HS-27A (cell line): Measurements from ENCODE around the gene GPC5.
"Not testable (repeated sequence)": the region's sequence is repeated elsewhere in the genome, so short reads cannot be mapped to it uniquely, and the experiment has no call there.

Experiments used
- DNase-seq: peaks from one replicate; pipeline ENCODE4 v3.0.0-alpha.2; 2012; ENCODE audit warnings: low read depth, missing footprints

GPC5 gene

DNA sequence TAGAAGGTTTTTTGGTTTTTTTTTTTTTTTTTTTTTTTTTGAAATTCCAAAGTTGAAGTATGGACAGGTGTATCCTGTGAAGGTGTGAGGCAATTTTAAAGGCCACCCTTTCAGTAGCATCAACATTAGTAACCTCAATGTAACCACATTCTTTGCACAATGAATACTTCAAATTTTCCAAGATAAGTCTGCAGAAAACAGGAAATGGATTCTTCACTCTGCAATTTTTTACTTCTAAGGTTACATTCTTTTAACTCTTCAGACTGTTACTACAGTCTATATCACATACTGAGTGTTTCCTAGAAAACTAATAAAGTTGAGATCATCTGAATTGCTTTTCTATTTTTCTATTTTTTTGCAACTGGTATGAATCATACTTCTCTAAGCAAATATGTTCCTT lies 1259.1 kb downstream of the GPC5 start:
- no peak for DNase-seq

DNA sequence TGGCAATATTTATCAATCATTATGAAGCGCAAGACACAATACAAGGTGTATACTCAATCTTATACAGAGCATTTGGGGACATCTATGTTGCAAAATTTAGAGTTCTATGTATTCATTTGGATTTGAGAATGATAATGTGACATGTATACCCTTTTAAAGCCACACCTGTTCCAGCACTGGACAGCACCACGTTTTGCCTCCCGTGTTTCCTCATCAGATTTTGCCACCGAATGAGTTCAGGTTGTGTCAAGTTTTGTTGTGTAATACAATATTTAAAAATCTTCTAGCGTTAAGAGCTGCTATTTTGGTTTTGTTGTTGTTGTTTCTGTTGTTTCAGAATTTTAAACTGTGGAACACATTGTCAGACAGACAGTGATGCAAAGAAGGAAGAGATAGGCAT lies 1259.9 kb downstream of the GPC5 start:
- no peak for DNase-seq

DNA sequence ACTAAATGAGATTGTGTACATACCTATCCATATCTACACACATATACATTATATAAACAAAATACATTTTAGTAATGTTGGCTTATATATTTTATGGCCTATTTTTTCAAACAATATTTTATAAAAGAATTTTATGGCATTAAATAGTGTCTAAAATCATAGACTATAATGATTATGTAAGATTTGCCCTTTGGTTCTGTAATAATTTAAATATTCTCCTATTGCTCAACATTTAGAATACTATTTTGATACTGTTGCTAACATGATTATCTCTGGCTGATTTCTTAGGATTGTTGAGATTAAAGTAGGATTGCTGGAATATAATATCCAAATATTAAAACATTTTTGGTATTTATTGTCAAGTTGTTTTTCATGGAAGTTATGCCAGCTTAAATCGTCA lies 1263.0 kb downstream of the GPC5 start:
- DNase-seq: no peak

DNA sequence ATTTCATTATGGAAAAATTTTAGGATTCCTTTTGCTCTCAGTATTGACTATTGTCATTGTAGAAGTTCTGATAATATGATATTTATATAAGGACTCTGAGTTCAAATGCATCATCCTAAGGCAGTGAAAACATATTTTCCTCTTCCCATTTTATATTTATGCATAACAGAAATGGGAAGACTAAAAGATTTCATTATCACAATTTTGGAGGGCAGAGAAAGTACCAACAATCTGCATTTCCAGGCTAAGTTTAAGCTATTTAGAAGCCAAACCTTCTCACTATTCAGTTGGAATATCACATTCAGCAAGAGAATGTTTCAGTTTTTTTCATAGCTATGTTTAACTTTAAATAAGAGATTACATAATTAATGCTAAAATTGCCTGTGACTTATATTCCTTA lies 1269.7 kb downstream of the GPC5 start:
- no peak for DNase-seq

DNA sequence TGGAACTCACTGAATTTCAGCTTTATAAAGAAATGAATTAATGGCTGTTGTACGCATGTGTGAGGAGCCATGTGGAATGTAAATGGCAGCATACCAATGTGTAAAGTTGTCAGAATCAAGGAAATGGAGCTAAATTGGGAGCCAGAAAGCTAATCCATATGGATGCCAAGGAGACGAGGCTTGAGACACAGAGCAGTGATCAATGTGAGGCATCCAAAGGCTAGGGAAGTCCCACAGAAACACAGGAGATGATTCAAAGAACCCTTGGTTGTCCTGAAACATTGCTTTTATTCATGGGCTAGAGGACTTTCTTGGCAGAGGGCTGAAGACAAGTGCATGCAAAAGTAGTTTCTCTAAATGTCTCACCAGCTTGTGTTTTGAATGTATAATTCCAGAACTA lies 1271.7 kb downstream of the GPC5 start:
- no peak for DNase-seq

DNA sequence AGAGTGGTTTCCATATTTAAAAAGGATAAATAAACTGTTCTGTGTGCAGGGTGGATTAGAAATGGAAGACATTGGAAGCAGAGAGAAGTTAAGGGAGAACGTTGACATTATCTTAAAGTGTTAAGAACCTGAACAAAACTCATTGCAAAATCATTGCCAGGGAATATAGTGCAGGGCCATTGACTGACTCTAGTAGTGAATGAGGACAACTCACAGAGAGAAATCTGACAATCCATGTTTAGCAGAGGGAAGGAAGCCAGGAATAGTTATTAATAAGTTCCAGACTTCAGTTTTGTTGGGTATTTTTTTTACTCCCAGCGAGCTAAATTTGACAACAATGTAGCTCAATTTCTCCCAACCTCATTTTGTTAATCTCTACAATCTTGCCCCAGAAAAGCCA lies 1273.4 kb downstream of the GPC5 start:
- no peak for DNase-seq

DNA sequence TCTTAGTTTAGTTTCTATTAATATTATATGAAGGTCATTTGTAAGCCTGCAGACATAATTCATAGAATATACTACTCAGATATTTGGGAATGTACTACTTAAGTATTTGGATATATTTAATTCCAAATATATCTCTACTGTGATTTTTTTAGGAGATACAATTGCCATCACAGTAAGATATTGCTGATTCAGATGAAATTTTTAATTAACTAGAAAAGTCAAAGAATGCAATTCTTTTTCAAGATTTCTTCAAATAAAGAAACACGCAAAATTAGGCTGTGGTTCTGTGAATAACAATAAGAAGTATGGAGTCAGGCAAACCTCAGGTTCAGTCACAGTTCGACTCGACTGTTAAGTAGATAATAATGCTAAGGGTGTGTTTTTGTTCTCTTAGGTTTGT lies 1277.8 kb downstream of the GPC5 start:
- DNase-seq: no peak

DNA sequence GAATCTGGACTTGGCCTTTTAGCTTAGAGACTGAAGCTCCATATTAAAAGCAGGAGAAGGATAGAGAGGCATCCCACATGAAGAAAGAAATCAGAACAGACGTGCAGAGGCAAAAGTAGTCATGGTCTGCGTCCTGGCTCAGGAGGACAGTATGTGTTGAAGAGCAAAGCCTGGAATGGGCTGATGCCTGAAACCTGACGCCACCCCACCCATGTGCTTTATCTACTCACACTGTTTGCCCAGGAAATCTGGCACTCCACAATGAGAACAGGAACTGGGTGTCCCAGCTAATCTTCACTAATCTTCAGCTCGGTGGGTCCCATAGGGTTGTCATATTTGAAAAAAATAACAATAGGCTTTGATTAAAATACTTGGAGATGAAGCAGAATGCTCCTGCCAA lies 1279.2 kb downstream of the GPC5 start:
- DNase-seq: no peak

DNA sequence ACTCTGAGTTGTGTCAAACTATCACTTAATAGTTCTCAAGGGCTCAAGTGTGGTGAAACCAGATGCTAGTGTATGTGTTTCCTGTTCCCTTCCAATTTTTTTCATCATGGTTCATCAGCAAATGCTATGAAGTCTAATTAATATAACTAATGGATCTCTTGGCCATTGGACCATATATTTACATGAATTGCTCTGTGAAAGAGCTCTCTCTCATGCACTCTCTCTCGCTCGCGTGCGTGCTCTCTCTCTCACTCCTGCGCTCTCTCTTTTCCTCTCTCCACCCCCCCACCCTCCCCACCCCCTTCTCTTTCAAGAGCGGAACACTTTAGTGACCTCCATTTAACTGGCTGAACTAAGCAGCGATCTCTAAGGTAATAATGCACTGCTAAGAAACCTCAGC lies 1281.2 kb downstream of the GPC5 start:
- DNase-seq: no peak

DNA sequence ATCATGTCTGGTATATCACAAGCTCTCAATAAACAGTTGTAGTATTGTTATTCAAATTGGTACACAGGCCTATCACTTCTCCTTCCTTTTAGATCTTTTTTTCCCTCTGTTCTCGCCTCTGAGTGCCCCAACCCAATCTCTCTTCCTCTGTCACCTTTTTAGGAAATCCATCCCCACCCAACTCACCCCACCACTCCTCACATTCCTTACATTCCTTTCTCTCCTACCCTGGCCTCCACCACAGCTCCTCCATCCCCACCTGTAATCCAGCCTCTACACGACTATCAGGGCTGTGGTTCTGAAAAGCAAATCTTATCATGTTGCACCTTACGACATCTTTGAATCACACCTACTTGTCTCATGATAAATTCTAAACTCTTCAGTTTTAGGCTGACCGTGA lies 1282.8 kb downstream of the GPC5 start:
- DNase-seq: no peak

DNA sequence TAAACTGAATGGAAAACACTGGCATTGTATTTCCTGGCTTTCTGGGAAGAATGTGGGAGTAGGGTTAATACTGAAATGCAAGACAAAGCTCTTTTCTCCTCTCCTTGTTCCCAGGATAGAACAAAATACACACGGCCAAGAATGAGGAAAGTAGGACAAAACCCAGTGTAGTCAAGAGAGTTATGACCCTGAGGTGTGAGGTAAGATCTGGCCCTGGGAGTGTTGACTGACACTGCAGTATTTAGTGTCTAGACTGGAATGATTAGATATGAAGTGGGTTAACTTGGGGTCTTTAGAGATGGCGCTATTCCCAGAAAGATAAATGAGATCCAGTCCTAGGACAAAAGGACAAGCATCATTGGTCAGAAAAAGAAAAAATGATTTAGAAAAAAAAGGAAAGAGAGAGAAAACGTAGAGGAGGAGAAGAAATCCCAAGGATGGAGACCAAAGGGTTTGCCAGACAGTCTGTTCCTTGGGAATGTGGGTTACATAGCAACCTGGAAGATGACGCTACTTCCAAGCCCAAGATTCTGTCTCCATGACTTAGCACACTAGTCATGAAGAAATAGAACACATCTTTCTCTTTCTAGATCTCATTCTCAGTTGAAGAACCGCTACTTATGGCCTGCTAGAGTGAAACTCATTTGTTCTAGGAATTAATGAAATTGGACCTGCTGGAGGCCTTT lies 1284.6 kb downstream of the GPC5 start:
- no peak for DNase-seq

DNA sequence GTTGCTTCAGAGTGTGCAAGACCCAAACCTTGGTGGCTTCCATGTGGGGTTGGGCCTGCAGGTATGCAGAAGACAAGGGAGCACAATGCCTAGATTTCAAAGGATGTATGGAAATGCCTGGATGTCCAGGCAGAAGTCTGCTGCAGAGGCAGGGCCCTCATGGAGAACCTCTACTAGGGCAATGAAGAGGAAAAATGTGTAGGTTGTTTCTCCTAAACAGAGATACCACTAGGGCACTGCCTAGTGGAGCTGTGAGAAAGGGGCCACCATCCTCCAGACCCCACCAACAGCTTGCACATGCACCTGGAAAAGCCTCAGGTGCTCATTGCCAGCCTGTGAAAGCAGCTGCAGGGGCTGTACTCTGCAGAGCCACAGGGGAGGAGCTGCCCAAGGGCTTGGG lies 1295.6 kb downstream of the GPC5 start:
- DNase-seq: no peak

DNA sequence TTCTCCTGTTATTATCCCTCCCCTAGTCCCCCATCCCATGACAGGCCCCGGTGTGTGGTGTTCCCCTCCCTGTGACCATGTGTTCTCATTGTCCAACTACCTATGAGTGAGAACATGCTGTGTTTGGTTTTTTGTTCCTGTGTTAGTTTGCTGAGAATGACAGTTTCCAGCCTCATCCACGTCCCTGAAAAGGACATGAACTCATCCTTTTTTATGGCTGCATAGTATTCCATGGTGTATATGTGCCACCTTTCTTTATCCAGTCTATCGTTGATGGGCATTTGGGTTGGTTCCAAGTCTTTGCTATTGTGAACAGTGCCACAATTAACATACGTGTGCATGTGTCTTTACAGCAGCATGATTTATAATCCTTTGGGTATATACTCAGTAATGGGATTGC lies 1297.4 kb downstream of the GPC5 start:
- not testable (repeated sequence) for DNase-seq

DNA sequence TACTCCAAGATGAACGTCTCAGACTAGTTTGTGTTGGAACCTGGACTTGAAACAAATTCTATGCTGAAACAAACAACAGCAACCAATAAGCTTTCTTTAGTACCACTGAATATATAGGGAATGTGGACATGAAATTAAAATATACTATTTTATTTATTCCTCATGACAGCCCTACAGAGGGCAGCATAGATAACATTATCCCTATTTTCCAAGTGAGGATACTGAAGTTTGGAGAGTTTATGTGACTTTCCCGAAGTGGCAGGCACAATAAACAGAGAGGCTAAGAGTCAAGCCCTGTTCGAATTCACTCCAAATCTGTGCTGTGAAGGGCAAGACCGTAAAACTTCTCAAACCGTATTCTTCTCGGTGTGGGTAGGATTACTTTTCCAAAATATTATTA lies 1318.3 kb downstream of the GPC5 start:
- no peak for DNase-seq

DNA sequence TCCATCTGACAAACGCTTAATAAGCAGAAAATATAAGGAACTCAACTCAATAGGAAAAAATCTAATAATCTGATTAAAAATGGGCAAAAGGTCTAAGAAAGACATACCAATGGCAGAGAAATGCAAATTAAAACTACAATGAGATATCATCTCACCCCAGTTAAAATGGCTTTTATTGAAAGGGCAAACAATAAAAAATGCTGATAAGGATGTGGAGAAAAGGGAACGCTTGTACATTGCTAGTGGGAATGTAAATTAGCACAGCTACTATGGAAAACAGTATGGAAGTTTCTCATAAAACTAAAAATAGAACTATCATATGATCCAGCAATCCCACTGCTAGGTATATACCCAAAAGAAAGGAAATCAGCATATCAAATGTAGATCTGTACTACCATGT lies 1319.4 kb downstream of the GPC5 start:
- no peak for DNase-seq

DNA sequence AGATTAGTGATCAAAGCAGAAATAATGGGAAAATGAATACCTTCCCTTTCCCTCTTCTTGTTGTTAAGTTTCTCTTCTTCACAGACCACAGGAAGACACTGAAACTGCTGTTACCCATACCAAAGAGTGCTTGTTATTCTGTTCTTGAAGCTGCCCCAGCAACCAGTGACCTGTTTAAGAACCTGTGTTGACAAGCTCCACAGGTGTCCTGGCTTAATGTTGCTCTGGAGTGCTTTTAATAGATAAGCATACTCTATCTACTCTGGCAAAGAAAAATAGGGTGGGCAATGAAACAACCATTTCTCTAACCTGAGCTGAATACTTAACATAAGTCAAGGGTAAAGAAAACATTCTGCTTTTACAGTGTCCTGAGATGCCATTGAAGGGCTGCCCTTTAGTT lies 1321.4 kb downstream of the GPC5 start:
- DNase-seq: no peak

DNA sequence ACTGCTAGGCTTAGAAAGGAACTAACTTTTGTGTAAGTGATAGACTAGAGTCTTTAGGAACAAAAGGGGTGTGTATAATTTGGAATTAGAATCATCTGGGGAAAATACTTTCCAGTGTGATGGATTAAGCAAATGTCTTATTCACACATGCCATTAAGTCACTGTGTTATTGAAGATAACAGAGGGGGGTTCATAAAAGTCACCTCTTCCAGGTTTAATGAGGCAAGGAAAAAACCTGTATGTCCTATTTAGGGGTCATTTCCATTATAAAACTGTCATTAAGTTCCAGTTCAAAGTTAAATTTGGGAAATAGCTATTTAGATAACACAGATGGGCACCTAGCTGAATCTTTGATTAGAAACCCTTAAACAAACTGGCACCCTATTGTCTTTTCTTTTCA lies 1323.2 kb downstream of the GPC5 start:
- no peak for DNase-seq

DNA sequence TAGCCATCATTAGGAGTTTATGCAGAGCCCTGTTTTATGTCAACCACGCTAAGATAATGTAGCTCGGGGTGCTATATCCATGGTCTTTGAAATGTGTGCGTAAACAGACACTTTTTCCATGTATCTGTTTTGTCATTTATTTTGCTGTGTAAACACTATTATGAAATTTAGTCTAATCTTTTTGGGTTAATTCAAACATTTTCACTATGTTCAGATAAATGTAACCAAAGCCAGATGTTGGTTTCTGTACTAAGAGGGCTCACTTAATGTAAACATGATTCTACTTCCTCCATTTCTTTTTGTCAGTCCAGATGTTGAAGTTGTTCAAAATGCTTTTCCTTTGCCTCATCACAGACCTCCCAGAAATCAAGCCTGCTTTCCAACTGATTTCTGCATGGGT lies 1328.7 kb downstream of the GPC5 start:
- no peak for DNase-seq

DNA sequence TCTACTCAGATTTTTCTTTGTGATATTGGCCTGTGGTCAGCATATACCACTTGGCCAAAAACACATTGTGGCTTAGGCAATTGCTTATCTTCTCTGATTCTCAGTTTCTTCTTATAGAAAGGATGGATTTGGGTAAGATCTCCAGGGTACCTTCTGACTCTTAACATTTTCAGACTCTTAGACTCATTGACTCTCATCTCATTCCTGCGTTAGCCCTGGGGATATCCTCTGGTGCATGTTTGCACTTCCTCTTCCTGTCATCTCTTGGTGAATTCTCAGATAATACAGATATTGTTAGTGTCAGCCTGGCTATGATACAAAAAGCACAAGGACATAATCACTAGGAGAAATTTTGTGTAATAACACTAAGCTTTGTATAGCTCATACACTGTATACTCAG lies 1335.6 kb downstream of the GPC5 start:
- no peak for DNase-seq

DNA sequence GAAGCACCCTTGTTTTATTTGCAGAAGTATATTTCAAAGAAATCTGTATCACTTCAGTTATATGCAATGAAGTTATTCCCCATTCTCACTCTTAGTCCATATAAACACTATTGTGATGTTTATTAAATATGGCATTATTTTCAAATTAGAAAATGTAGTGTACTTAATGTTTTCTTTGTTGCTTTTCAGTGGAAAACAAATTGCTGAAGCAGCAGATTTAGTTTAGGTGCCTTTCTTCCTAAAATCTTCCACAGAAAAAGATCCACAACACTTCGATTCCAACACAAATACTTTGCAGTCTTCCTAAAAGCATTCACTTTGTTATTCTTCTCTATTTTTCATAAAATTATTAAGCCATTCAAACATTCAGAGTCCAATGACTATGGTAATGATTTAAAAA lies 1336.1 kb downstream of the GPC5 start:
- DNase-seq: no peak

DNA sequence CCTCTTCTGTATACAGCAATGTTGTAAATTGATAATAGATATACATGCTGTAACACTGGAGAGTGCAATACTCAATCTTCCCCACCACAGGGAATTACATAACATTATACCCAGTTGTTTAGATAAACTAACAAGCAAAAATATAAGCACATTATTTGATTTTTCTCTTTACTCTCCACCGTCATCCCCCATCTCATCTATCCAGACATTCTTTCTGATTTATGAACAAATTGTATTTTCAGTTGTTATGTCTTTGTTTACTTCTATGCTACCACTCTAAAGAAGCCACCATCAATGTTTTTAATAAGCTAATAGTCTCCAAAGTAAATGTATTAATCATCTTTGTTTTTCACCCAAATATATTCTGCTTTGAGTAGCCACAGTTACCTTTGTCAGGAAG lies 1337.5 kb downstream of the GPC5 start:
- no peak for DNase-seq

DNA sequence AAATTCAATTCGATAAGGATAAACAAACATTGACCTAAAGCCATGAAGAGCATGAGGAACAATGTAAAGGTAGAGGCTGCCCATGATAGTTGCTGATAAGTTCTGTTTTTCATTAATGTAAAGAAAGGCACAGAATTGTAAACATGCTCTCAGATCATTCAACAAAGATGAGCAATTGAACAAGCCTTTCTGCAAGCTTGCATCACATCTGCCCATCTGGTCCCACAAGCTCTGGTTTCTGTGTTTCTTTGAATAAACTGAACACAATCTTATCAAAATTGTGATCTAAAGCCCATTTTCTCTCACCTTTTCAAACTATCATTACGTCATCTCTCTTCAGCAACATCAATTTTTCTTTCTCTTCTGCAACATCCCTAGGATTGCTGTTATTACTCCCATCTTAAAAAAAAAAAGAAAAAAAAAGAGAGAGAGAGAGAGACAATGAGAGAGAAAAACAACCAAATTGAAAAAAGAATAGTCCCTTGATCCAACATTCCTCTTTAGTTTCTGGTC lies 1340.9 kb downstream of the GPC5 start:
- no peak for DNase-seq

DNA sequence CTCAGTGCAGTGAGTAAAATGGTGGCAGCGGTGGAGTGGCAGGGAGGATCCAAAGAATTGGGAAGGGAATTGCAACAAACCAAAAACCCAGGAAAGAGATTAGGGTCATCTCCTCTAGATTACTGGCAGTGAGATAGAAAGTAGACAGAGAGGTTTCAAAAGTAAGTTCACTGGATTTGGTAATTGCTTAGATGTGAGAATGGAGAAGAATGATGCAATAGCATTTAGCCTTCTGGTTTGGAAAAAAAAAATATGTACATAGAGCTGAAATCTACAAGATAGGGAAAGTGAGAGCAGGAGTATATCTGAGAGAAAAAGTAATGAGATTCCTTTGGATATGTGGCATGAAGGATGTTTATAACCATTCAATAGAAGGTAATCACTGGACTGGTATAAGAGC lies 1345.6 kb downstream of the GPC5 start:
- no peak for DNase-seq

DNA sequence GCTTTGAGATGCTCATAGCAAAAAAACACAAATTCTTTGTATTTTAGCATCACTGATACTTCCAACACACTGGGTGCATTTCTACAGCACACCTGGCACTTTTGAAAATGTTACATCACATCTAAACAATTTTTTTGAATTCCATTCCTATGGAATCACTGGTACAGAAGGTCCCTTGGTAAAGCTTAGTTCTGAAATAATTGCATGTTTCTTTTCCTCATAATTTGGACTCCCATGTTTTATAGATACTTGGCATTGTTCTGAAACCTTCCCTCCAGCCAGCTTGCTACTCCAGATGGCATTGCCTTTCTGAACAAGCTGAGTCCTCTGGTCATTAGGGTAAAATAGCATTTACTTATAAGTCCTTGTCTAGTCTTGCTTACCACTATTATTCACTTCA lies 1346.8 kb downstream of the GPC5 start:
- DNase-seq: peak; percentile 19

DNA sequence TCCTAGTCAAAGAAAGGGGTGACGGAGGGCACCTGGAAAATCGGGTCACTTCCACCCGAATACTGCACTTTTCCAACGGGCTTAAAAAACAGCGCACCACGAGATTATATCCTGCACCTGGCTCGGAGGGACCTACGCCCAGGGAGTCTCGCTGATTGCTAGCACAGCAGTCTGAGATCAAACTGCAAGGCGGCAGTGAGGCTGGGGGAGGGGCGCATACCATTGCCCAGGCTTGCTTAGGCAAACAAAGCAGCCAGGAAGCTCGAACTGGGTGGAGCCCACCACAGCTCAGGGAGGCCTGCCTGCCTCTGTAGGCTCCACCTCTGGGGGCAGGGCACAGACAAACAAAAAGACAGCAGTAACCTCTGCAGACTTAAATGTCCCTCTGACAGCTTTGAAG lies 1354.3 kb downstream of the GPC5 start:
- DNase-seq: not testable (repeated sequence)
